Aorta (tissue), 5 donors: ENCODE results near the gene STIM1. TPM values are rescaled to one million over a fixed set of nuclear protein-coding genes. Genes with fewer than 3 reads are reported as not detected.

Source experiments
- ATAC-seq: fragments of 200-7000 bp; cut with Tn5 transposase; one replicate; pipeline ENCODE4 v1.9.1; 2022; ENCODE audit warnings: moderate library complexity; ENCODE audit not compliant: low FRiP score
- DNase-seq, 2 donors: peaks; one replicate each; pipeline ENCODE4 v3.0.0-alpha.2; 2020
- H3K27ac ChIP-seq, 2 donors: one replicate each; pipeline ENCODE4 v1.5.1; 2013; ENCODE audit warnings: low read length in 2 of 2, mild to moderate bottlenecking in 2 of 2, moderate library complexity in 2 of 2, control low read depth in 1 of 2, inconsistent platforms in 1 of 2, low read depth in 1 of 2
- H3K27me3 ChIP-seq, 2 donors: one replicate each; pipeline ENCODE4 v1.6.1; 2013; ENCODE audit warnings: control low read depth in 1 of 2, low read length in 1 of 2, mild to moderate bottlenecking in 1 of 2, moderate library complexity in 1 of 2; ENCODE audit not compliant: insufficient read depth in 2 of 2, control insufficient read depth in 1 of 2
- H3K36me3 ChIP-seq, 2 donors: one replicate each; pipeline ENCODE4 v1.6.1; 2013; ENCODE audit warnings: control low read depth in 1 of 2, low read length in 1 of 2, mild to moderate bottlenecking in 1 of 2; ENCODE audit not compliant: insufficient read depth in 2 of 2, control insufficient read depth in 1 of 2
- H3K4me1 ChIP-seq, 2 donors: one replicate each; pipeline ENCODE4 v1.6.1; 2013; ENCODE audit warnings: low read length in 2 of 2, control low read depth in 1 of 2, mild to moderate bottlenecking in 1 of 2, moderate library complexity in 1 of 2; ENCODE audit not compliant: insufficient read depth in 2 of 2, control insufficient read depth in 1 of 2
- H3K4me3 ChIP-seq, 2 donors: one replicate each; pipeline ENCODE4 v1.5.1; 2013; ENCODE audit warnings: low read length in 2 of 2, control low read depth in 1 of 2, mild to moderate bottlenecking in 1 of 2
- H3K9me3 ChIP-seq: one replicate; pipeline ENCODE4 v1.6.1; 2013; ENCODE audit warnings: mild to moderate bottlenecking, low read length; ENCODE audit not compliant: control insufficient read depth
- WGBS, 2 donors: extraction: QIAGEN DNeasy Blood & Tissue Kit; methylation state at CpG; one replicate each; pipeline ENCODE4 v1.1.7; 2013; 5-methylcytosine and 5-hydroxymethylcytosine counted together
- intact Hi-C, 2 donors: fragments of 100-400 bp; cut with DNase I; formaldehyde crosslinking; loops; one replicate each; pipeline versions ENCODE4 v1.14.2 to v1.15.0; 2022
- polyA plus RNA-seq, 2 donors: library from polyadenylated mRNA; stranded (reverse); fragments of 200-250 nt; gene quantifications; one replicate each; pipeline ENCODE4 v1.2.3, GENCODE V29; 2013
- total RNA-seq, 2 donors: library from RNA; stranded (reverse); fragmentation: NEBNext Ultra II Directional; extraction: Animal tissue kit (Norgen Biotek cat#: 25700); gene quantifications; one replicate each; pipeline ENCODE4 v1.2.1, GENCODE V29; 2021
- donor health status: healthy with polysubstance abuse.
- donor health status: Bipolar disorder and iron deficiency.
- donor health status: DM: no; HTN: no; CAD: no.
- donor health status: DM: no; HTN: no; CAD: no.
- donor health status: DM: yes; HTN: yes; CAD: no.

STIM1 gene
- total and polyA plus RNA-seq, 4 donors, result 14.9 to 69.5 (median 48.8) TPM

DNA sequence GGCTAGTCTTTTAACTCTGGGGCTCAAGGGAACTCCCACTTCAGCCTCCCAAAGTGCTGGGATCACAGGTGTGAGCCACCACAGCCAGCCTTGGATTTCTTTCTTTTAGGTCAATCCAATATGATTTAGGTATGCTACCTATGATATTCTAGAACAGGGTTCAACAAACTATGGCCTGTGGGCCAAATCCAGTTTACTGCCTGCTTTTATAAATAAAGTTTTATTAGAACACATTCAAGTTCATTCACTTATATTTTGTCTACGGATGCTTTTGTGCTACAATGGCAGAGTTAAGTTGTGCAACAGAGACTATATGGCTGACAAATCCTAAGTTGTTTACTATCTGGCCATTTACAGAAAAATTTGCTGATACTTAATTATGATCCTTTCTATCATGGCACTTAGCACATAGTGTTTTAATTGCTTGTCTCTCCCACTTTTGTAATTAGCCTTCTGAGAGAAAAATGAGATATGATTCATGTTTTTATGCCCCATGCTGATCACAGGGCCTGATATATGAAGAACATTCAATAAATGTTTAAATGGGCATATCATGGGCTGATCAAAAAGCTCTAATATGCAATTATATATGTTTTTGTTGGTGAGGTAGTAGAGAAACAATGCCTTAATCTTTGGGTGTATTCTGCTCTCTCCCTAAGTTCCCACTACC, 109.6 kb downstream of the STIM1 start:
- no peak for ATAC-seq
- intact Hi-C loops, result no loop called here
- no peak for DNase-seq
- no peak overlapping the region for H3K4me3 ChIP-seq
- H3K27me3 ChIP-seq, result no peaks in the 10 kb centered on the region
- peaks cover 0 to 3% of the 10 kb centered on the region in 2 donors for H3K36me3 ChIP-seq
- no peak overlapping the region for H3K27ac ChIP-seq
- 97 to 99% methylated on average over 1 of the region's 1 CpG for WGBS, 2 donors
- no peaks in the 10 kb centered on the region for H3K4me1 ChIP-seq
- no peaks in the 10 kb centered on the region for H3K9me3 ChIP-seq

DNA sequence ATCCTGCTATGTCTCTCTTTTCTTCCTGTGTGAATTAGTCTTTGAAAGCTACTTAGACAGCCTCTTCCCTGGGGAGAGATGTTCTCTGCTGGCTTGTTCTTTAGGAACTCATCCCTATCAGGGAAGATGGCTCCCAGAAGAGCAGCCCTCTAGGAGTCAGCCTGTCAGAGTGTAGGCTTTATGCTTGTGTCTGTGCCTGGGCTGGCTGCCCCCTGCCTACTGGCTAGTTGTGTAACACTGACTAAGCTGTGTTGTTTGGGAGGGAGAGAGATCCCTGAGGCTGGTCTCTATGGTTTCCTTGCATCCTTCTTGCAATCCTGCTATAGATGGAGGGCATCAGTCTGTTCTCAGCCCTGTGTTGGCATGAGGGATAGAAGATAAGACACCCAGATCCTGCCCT, 112.2 kb downstream of the STIM1 start:
- no peaks in the 10 kb centered on the region for H3K4me1 ChIP-seq
- H3K27ac ChIP-seq, result no peak overlapping the region
- H3K27me3 ChIP-seq, result no peaks in the 10 kb centered on the region
- ATAC-seq, result no peak
- DNase-seq, result no peak
- peaks cover 0 to 3% of the 10 kb centered on the region in 2 donors for H3K36me3 ChIP-seq
- H3K4me3 ChIP-seq, result no peak overlapping the region
- intact Hi-C loops, result no loop called here
- H3K9me3 ChIP-seq, result no peaks in the 10 kb centered on the region

DNA sequence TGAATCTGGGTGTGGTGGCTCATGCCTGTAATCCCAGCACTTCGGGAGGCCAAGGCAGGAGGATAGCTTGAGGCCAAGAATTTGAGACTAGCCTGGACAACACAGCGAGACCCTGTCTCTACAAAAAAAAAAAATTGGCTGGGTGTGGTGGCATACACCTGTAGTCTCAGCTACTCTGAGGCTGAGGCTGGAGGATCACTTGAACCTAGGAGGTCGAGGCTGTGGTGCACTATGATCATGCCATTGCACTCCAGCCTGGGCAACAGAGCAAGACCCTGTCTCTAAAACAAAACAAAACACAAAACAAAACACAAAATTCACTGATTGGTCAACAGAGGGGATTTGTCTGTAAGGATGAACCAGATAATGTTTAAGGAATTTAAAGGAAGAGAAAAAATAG, 113.7 kb downstream of the STIM1 start:
- 94 to 97% methylated on average over 3 of the region's 3 CpGs for WGBS, 2 donors
- H3K4me3 ChIP-seq, result no peak overlapping the region
- no peak overlapping the region for H3K27ac ChIP-seq
- no peak for ATAC-seq
- no peaks in the 10 kb centered on the region for H3K4me1 ChIP-seq
- DNase-seq, result no peak
- no peaks in the 10 kb centered on the region for H3K27me3 ChIP-seq
- H3K36me3 ChIP-seq, result peaks cover 0 to 3% of the 10 kb centered on the region in 2 donors
- intact Hi-C loops, result no loop called here
- no peaks in the 10 kb centered on the region for H3K9me3 ChIP-seq

DNA sequence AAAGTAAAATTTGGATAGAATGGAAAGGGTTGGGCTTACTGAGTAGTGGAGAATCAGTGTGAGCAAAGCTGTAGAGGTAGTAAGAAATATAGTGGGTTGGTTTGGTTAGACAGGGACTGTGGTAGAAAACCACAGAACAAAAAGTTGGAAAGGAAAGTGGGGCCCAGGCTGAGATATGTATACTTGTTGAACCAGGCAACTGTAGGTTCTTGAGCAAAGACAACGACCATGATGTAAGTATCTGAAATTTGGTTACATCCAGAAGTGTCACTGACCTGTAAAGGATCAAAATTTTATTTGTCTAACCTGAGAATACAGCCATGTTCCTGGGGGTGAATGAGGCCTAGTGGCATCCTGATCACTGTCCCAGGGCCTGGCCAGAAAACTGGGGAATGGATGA, 114.1 kb downstream of the STIM1 start:
- peaks cover 0 to 3% of the 10 kb centered on the region in 2 donors for H3K36me3 ChIP-seq
- no peaks in the 10 kb centered on the region for H3K4me1 ChIP-seq
- no peak for ATAC-seq
- no peak for DNase-seq
- H3K27me3 ChIP-seq, result no peaks in the 10 kb centered on the region
- no peak overlapping the region for H3K27ac ChIP-seq
- intact Hi-C loops, result no loop called here
- 94 to 95% methylated on average over 1 of the region's 1 CpG for WGBS, 2 donors
- no peak overlapping the region for H3K4me3 ChIP-seq
- no peaks in the 10 kb centered on the region for H3K9me3 ChIP-seq

DNA sequence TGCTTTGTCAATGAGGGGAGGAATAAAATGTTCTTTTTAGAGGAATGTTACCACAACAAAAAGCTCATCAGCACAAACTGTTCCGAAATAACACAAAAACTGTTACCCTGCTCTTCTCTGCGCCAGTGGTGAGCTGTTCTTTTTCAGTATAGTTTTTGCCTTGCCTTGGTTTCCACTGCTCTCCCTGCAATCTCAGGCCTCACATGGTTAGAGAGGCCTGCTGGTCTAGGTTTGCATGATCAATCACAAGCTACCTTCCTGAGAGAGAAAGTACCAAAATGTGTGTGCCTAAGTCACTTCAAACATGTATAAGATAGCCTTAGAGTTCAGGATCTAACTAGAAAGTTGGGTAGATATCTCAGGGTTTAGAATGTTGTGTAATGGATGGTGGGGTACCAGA, 114.6 kb downstream of the STIM1 start:
- H3K9me3 ChIP-seq, result no peaks in the 10 kb centered on the region
- no peak overlapping the region for H3K27ac ChIP-seq
- H3K27me3 ChIP-seq, result no peaks in the 10 kb centered on the region
- no peaks in the 10 kb centered on the region for H3K4me1 ChIP-seq
- 92 to 96% methylated on average over 2 of the region's 2 CpGs for WGBS, 2 donors
- ATAC-seq, result no peak
- intact Hi-C loops, result no loop called here
- DNase-seq, result no peak
- peaks cover 0 to 3% of the 10 kb centered on the region in 2 donors for H3K36me3 ChIP-seq
- H3K4me3 ChIP-seq, result no peak overlapping the region

DNA sequence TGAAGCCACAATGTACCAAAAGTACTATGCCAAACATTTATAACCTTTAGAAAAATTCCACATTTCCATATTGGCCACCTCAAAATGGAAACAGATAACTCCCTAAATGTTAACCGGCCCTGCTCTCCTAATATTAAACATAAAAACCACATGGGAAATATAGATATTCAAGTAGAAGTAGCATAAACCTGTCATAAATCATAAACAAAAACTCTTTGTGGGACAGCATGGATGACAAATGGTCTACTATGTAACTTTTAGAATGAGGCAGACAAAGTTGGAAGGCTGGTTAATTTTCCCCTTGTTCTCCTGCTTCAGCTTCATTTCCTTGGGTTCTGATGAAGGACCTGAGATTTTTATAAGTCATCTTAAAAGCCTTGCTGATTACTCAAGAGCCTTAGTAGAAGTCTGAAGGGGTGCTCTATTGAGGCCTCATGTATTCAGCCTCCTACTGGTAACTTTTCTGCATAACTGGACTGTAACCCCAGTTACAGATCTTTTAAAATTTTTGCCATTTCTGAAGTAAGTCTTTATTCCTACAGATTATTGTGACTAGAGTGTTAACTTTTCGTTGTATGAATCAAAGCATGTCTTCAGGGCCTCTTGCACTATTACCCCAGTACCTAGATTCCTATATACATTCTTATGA, 116.4 kb downstream of the STIM1 start:
- intact Hi-C loops, result no loop called here
- no peak for DNase-seq
- Histone ChIP-seq H3K27me3 (no peaks in the 10 kb centered on the region), H3K4me1 (no peaks in the 10 kb centered on the region), H3K27ac (no peak overlapping the region), H3K4me3 (no peak overlapping the region), H3K9me3 (no peaks in the 10 kb centered on the region), H3K36me3 (peaks cover 0 to 3% of the 10 kb centered on the region in 2 donors)
- ATAC-seq, result no peak
- WGBS, 2 donors, result 76 to 87% methylated on average over 2 of the region's 2 CpGs

DNA sequence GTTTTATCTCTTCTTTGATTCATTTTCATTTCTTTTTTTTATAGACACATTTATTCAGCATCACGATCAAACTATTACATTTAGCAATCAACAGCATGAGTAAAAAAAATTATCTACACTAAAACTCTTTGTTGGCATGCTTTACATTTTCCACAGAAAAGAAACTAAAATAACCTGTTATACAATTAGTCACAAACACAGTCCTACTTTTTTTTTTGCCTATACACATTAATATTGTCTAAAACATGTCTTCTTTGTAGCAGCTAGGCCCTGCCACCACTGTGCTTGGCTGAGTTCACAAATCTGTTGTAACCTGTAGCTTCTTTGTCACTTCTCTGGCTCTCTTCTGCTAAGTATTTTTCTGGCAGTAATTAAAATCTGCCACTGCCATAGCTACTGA, 117.0 kb downstream of the STIM1 start:
- Histone ChIP-seq H3K27me3 (no peaks in the 10 kb centered on the region), H3K4me1 (no peaks in the 10 kb centered on the region), H3K4me3 (no peak overlapping the region), H3K9me3 (no peaks in the 10 kb centered on the region), H3K27ac (no peak overlapping the region), H3K36me3 (peaks cover 0 to 3% of the 10 kb centered on the region in 2 donors)
- WGBS, 2 donors, result 37 to 43% methylated on average over 1 of the region's 1 CpG
- DNase-seq (no peak), ATAC-seq (no peak)
- intact Hi-C loops, result no loop called here

DNA sequence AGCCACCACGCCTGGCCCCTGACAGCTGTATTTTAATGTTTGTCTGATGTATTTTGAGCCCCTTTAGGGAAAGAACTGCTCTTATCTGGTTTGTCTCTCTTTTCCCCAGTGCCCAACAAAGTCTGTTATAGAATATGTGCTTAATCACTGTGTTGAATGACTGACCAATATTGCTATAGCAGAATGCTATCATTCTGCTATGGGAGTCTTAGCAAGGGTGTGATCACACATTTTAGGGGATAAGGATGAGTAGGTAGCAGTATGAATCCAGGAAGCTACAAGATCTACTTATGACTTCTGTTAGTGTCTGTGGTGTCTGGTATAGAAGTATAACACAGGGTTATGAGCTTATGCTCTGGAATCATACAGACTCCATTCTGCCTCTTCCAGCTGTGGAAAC, 121.6 kb downstream of the STIM1 start:
- Histone ChIP-seq H3K36me3 (no peaks in the 10 kb centered on the region), H3K4me1 (no peaks in the 10 kb centered on the region), H3K9me3 (no peaks in the 10 kb centered on the region), H3K27me3 (no peaks in the 10 kb centered on the region), H3K27ac (no peak overlapping the region), H3K4me3 (no peak overlapping the region)
- ATAC-seq, result no peak
- intact Hi-C loops, result no loop called here
- WGBS, 2 donors, result 93 to 95% methylated on average over 1 of the region's 1 CpG
- no peak for DNase-seq

DNA sequence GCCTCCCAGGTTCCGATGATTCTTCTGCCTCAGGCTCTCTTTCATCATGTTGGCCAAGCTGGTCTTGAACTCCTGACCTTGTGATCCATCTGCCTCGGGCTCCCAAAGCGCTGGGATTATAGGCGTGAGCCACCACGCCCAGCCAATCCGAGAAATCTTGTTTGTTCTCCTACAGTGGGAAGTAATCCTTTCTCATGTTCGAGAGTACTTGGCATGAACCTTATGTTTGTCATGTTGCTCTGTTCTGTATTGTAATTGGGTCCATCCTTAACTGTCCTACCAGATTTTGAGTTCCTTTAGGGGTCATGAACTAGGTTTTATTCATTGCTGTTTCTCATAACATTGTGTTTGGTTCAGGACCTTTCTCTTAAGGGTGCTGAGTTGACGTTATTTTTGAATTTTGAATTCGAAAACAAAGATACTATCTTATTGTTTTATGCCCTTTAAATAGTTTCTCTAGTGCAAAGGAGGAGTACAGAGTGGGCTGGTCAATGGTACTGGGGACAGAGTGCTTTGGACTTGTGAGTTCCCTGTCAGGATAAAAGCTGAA, 125.7 kb downstream of the STIM1 start:
- ATAC-seq, result no peak
- H3K27me3 ChIP-seq, result no peaks in the 10 kb centered on the region
- H3K4me3 ChIP-seq, result no peak overlapping the region
- intact Hi-C loops, result no loop called here
- DNase-seq, result no peak
- no peak overlapping the region for H3K27ac ChIP-seq
- no peaks in the 10 kb centered on the region for H3K9me3 ChIP-seq
- WGBS, 2 donors, result 86 to 90% methylated on average over 9 of the region's 9 CpGs
- H3K4me1 ChIP-seq, result no peaks in the 10 kb centered on the region
- no peaks in the 10 kb centered on the region for H3K36me3 ChIP-seq
